ENCODE measurements around the gene DOCK10.

DOCK10 gene

DNA sequence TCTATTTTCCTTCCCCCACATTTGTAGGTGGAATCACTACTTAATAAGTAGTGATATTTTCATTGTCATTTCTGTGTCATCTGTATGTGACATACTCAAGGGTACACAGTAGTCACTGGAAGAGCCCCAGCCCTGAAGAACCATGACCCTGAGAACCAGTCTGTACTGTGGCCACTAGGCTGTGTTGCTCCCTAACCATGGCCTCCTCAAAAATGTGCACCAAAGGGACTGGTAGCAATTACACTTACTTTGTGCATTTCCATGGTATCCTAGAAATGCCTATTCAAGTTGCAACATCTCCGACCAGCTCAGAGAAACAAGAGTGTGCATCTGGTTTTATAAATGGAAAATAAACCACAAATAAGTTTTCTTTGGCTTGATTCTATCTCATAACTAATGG, 155.1 kb downstream of the DOCK10 start:
- no peak for DNase-seq (ENCODE audit: low spot score)
- TF ChIP-seq, protein P1, sequence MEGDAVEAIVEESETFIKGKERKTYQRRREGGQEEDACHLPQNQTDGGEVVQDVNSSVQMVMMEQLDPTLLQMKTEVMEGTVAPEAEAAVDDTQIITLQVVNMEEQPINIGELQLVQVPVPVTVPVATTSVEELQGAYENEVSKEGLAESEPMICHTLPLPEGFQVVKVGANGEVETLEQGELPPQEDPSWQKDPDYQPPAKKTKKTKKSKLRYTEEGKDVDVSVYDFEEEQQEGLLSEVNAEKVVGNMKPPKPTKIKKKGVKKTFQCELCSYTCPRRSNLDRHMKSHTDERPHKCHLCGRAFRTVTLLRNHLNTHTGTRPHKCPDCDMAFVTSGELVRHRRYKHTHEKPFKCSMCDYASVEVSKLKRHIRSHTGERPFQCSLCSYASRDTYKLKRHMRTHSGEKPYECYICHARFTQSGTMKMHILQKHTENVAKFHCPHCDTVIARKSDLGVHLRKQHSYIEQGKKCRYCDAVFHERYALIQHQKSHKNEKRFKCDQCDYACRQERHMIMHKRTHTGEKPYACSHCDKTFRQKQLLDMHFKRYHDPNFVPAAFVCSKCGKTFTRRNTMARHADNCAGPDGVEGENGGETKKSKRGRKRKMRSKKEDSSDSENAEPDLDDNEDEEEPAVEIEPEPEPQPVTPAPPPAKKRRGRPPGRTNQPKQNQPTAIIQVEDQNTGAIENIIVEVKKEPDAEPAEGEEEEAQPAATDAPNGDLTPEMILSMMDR (IDR thresholded peaks at IDR 0.05; ENCODE audit: borderline replicate concordance, control extremely low read depth, extremely low read depth, insufficient read depth, missing control alignments) = peak; percentile 29
- in situ Hi-C loops (cut with MboI; ENCODE audit: low sequenced_read_pairs, unreplicated experiment) = no loop called here

DNA sequence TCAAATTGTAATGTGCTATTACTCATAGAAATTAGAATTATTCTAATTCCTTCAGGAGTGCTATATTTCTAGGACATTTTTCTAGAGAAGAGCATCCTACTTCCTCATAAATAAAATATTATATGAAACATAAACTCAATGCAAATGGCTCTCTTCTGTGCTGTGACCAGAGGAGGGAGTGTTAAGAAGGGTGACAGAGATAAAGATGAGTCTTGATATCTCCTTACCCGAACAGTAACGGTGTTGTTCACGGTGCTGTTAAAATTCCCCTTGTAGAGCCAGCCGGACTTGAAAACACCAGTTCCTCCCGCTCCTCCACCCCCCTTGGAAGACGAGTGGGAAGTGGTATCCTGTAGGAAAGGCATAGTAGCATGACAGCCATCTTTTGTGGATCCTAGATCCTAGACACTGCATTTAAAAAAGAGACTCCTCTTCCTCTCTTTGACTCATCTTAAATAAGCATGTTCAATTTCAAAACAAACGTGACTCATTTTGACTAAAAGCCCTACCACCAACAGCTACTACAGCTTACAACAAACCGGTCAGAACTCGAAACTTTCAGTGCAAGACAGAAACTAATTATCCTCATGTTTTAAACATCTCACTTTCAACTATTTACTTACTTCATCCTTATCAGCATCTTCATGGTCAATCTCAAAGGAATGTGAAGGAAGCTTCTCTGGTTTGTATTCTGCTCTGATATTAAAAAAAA, 156.3 kb downstream of the DOCK10 start:
- in situ Hi-C loops (cut with MboI; ENCODE audit: low sequenced_read_pairs, unreplicated experiment) = no loop called here
- DNase-seq (ENCODE audit: low spot score) = no peak
- TF ChIP-seq, protein P1 (IDR thresholded peaks at IDR 0.05; ENCODE audit: borderline replicate concordance, control extremely low read depth, extremely low read depth, insufficient read depth, missing control alignments) = no peak

DNA sequence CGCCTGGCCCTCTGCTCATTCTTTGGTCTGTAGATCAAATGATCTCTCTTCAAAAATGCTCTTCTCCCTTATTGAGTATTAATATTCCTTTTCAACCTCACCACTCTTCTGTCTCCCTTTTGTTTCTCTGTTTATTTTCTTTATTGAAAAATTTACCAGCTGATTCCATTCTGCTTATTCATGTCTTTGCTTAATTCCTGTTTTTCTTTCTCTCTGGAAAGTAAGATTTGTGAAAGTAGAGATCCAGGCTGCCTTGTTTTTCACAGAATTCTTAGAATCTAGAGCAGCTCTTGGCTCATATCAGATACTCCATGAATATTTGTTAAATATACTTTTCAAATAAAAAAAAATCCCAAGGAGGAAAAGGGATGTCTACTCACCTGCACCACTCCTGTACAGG, 157.0 kb downstream of the DOCK10 start:
- TF ChIP-seq, protein P1 (IDR thresholded peaks at IDR 0.05; ENCODE audit: borderline replicate concordance, control extremely low read depth, extremely low read depth, insufficient read depth, missing control alignments) = no peak
- no peak for DNase-seq (ENCODE audit: low spot score)
- in situ Hi-C loops (cut with MboI; ENCODE audit: low sequenced_read_pairs, unreplicated experiment) = no loop called here

DNA sequence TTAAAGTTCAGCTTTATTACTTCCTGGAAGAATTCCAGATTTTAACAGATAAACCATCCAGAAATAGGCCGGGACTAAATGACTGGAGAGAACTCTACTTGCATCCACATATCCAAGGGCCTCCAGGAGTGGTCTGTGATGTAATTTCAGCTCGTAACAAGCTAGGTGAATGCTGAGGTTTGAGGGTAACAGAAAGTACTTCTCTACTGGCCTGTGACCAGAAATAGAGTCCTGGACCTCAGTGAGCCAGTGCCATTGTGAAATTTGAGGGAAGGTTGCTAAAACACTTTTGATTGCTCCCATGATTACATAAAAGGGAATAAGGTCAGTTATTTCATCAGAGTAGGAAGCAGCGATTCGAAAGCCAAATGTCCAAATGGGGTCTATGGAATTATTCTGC, 158.1 kb downstream of the DOCK10 start:
- in situ Hi-C loops (cut with MboI; ENCODE audit: low sequenced_read_pairs, unreplicated experiment) = no loop called here
- DNase-seq (ENCODE audit: low spot score) = no peak
- TF ChIP-seq, protein P1 (IDR thresholded peaks at IDR 0.05; ENCODE audit: borderline replicate concordance, control extremely low read depth, extremely low read depth, insufficient read depth, missing control alignments) = no peak

DNA sequence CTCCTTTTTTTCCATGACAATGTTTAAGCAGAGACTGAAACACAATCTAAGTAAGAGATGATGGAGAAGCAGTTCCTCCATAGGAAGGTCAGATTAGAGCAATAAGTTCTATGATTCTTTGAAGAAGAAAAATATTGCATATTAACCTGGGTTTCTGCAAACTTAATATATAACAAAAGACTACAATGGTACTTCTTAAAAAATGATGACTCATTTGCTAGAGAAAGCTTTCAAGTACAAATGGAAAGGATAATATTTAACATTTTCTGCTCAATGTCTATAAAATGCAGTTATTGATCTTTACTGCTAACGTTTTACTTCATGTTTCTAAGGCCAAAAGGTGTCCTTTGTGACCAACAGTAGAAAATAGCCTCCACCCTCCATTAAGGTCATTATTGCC, 158.6 kb downstream of the DOCK10 start:
- TF ChIP-seq, protein P1 (IDR thresholded peaks at IDR 0.05; ENCODE audit: borderline replicate concordance, control extremely low read depth, extremely low read depth, insufficient read depth, missing control alignments) = no peak
- no peak for DNase-seq (ENCODE audit: low spot score)
- in situ Hi-C loops (cut with MboI; ENCODE audit: low sequenced_read_pairs, unreplicated experiment) = no loop called here

DNA sequence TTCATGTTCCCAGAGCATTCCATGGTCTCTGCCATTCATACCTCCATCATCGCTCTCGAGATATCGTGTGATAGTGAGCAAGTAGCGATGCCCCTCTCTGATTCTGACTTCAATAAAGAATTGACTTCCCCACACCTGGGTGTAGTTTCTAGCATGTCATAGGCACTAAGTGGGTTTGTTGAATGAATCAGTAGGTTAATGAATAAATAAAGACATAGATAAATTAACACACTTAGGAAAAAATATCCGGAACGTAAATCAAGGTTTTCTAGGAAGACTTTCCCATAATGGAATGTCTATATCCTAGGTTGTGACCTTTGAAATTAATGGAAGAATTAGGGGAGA, 159.1 kb downstream of the DOCK10 start:
- in situ Hi-C loops (cut with MboI; ENCODE audit: low sequenced_read_pairs, unreplicated experiment) = no loop called here
- no peak for DNase-seq (ENCODE audit: low spot score)
- TF ChIP-seq, protein P1 (IDR thresholded peaks at IDR 0.05; ENCODE audit: borderline replicate concordance, control extremely low read depth, extremely low read depth, insufficient read depth, missing control alignments) = no peak
